GM19397 (cell line): ENCODE results near the gene GGT6.

Source experiments
- ATAC-seq: cut with Tn5 transposase; IDR thresholded peaks from one replicate; pipeline ENCODE4 v1.9.1; 2021; ENCODE audit warnings: mild to moderate bottlenecking, moderate library complexity; ENCODE audit not compliant: unreplicated experiment

The GGT6 gene

GRCh38 chr17:4507361-4508111 lies 52.8 kb downstream of the GGT6 start:
- ATAC-seq: no peak
